GM19467 (cell line): ENCODE measurements around the gene SLC2A10.

Experiments
- ATAC-seq: cut with Tn5 transposase; IDR thresholded peaks from one replicate; pipeline ENCODE4 v1.9.1; 2021; ENCODE audit warnings: mild to moderate bottlenecking, moderate library complexity; ENCODE audit not compliant: unreplicated experiment

The SLC2A10 gene

DNA sequence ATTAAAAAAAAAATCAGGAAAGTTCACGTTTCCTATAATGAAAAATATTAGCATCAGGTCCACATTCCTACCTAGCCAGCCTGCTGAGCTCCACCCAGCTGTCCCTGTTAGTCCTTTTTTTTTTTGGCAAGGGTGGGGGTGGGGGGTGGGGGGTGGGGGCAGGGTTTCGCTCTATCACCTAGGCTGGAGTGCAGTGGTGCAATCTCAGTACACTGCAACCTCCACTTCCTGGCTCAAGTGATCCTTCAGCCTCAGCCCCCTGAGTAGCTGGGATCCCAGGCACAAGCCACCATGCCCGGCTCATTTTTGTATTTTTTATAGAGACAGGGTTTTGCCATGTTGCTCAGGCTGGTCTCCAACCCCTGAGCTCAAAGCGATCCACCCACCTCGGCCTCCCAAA, 7.5 kb upstream of the SLC2A10 start:
- ATAC-seq, result no peak

DNA sequence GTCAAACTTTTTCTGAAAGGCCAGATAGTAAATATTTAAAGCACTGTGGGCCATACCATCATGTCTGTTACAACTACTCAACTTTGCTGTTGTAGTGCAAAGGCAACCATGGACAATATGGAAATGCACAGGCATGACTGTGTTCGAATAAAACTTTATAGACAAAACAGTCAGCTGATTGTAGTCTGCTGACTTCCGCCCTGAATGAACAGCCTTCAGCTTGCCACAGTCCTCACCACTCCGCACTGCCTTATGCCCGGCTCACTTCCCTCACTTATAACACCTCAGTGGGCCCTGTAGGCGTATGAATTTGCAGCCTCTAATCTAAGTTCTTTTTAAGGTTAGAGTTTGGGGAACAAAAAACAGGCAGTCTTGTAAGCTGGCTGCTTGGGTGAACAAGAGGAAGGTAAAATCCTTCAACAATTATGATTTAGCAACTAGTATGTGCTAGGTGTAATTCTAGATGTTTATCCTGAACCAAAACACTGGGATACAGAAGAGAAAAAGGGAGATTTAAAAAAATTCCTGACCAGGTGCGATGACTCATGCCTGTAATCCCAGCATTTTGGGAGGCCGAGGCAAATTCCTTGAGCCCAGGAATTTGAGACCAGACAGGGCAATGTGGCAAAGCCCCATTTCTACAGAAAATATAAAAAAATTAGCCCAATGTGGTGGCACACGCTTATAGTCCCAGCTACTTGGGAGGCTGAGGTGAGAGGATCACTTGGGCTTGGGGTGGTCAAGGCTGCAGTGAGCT, 6.8 kb upstream of the SLC2A10 start:
- ATAC-seq, result no peak

DNA sequence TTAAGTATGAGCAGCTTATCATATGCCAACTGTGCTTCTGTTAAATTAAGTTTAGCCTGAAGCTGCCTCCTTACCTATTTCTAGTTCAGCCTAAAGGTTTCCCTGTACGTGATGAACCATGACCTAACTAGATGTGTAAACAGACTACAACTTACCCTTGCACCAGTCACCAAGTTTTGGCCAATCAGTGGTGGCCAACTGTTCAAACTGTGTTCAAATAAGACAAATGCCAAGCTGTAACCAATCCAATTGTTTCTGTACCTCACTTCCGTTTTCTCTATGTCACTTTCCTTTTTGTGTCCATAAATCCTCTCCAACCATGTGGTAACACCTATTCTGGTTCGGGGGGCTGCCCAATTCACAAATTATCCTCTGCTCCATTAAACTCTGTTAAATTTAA, 6.0 kb upstream of the SLC2A10 start:
- ATAC-seq, result no peak

DNA sequence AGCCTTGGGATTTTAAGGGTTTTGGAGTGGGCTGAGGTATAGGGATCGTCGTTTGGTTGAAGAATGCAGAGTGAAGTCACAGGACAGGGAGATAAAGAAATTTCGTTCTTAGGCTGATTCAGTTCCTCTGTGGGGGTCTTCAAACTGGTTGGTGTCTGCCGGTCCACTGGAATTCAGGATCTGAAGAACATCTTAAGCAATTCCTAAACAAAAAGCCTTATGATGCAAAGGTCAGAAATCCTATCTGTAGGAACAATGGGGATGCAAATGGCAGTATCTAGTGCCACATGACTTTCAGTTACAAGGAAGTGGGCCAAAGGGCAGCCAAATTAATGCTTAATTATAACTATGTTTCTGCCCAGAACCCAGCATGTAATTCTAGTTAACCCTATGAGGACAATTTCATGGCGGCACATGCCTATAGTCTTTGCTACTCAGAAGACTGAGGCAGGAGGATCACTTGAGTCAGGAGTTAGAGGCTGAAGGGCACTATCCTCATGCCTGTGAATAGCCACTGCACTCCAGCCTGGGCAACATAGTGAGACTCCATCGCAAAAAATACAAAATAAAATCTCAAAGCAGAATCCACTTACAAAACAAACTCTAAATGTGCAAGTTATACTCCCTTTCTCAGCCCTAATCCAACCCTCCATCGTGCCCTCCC, 4.6 kb upstream of the SLC2A10 start:
- no peak for ATAC-seq

DNA sequence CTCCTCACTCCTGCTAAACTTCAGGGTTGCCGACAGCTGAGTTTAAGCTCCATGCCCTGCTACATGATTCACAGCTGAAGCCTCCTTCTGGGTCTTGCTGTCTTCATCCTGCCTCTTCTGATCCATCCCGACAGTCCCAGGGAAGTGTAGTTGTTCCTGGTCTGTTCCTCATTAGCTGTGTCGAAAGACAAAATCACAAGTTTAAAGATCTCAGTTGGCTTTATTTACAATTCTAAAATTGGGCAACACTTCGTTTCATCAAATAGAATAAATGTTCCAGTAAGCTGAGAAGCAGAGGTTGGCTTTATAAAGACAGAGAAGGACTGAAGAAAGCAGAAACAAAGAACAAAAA, 4.1 kb upstream of the SLC2A10 start:
- no peak for ATAC-seq

DNA sequence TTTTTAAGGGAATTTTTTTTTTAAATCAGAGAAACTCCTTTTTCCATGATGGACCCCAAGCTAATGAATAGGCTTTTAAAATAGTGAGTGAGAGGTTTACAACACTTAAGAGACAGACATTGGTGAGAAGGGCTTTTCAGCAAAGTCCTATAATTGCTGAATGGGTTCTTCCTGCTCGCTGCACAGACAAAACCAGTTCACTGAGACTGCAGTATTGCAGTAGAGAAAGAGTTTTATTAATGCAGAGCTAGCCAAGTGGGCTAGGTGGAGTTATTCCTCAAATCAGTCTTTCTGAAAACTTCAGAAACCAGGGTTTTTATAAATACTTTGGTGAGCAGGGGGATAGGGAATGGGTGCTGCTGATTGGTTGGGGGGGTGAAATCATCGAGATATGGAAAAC, 3.2 kb upstream of the SLC2A10 start:
- no peak for ATAC-seq

DNA sequence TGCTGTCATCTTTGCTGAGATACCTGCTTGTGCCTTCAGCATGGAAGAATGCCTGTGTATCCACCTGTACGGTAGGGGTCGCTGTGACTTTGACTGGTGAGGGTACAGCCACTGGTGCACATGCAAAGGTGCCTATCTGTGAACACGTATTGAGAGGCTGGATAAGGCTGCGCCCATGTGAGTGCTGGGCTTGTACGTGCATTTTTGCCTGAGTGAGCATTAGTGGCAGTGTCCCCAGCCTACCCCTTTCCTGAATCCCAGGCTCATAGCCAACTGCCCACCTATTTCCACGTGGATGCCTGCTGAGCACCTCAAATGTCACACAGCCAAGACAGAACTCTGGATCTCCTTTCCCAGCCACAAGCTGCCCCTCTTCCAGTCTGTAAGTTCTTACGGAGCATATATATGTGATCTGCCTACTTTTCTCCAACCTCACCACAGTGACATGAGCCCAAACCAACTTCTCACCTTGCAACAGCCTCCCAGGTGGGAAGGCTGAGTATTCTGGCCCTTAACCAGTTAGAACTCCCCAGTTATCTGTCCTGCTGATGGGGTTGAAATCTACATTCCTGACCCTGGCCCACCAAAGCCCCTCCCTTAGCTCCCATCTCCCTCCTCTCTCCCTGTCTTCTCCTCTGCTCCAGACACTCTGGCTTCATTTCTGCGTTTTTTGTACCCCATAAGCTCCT, 1.1 kb upstream of the SLC2A10 start:
- no peak for ATAC-seq

DNA sequence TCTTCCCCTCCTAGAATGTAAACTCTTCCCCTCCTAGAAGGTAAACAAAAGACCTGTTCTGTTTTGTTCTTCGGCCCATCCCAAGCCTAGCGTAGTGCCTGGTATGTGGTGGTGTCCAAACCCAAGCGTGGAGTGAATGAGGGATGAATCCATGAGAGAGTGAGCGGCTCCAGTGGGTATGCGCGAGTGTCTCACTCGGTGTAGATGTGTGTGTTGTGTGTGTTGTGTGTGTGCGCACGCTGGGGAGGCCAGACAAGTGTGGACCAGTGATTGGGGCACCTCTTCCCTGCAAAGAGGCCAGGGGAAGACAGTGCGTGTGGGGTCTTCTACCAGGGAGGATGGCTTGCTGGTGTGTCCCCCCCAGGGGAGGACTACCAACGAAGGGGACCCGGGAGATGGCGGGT, 392 bp upstream of the SLC2A10 start:
- no peak for ATAC-seq

DNA sequence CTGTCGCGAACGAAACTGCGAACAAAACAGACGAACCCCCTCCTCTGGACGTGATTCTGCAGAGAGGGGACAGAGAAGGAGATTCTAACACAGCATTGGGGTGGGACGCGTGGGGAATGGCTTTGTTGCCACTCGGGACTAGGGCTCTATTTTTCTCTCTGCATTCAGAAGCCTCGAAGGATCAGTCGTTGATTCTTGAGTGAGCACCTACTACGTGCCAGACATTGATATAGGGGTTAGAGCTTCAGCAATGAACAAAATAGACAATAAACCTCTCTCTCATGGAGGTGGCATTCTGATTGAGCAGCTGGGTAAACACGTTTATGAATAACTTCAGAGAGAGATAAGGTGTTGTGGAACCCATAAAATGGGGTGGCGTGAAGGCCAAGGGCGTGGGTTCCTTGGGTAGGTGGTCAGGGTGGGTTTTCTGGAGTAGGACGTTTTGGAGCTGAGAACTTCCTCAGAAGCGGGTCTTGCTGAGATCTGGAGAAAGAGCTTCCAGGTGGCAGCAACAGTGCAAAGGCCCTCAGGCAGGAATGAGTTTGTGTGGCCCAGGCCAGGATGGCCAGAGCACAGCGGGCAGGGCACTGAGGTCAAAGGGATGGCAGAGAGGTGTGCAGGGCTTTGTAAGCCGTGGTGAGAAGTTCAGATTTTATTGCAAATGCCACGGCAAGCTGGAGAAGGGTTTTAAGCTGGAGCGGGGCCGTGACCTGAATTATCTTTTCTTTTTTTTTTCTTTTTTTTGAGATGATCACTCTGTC, 884 bp downstream of the SLC2A10 start:
- no peak for ATAC-seq

DNA sequence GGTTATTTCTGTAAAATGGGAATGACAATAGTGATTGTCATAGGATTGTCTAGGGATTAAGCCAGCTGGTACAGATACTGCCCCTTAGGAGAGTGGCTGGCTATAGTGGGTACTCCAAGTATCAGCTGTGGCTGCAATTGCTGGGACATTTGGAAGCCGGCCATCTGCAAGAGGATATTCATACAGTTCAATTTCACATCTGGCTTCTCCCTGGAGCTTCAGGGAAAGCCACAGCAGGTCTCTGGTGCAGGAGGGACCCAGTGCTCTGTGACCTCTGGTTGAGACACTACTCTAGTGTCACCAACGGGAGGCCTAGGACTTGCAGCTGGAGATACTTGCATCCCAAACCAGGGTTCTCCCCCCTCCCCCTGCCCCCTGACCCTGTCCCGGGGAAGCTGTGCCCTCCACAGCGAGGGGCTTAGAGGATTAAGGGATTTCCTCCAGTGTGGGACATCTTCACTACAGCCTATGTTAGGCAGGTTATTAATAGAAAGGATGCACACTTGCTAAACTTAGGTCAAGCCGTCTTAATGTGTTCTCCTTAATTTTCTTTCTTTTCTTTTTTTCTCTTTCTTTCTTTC, 2.7 kb downstream of the SLC2A10 start:
- ATAC-seq, result no peak

DNA sequence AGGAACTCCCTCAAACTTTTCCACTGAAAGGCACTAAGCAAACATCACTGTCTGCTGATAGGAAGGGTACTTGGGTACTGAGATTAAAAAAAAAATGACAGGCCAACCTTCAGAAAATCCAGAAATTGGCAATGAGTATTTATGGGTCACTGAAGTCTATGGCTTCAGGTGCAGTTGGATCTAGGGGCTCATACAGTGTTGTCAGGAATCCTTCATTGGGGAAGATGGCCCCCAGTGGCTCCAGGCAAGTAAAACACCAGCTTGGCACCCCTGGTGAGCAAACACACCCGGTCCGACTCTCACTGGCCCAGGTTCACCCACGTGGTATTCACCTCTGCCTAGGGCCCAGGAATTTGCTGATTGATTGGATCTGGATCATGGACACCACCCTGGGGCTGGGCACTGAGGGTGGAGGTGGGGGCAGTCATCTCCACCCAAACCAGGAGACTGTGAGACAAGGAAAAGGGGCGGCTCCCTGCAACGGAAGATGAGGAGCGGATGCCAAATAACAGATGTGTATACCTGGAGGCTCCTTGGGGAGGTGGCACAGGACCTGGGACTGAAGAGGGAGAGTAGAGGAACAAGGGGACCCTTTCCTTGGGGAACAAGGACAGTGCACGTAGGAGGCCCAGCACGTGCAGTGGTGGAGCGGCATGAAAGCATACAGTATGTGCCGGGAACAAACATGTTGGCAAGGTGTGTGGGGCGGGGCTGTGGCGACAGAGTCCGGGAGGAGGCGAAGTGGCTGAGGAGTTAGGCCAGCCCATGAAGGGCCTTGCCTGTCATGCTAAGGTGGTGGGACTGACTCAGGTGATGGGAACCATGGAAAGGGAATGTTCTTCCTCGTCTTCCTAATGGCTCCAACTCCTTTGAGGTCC, 4.7 kb downstream of the SLC2A10 start:
- no peak for ATAC-seq

DNA sequence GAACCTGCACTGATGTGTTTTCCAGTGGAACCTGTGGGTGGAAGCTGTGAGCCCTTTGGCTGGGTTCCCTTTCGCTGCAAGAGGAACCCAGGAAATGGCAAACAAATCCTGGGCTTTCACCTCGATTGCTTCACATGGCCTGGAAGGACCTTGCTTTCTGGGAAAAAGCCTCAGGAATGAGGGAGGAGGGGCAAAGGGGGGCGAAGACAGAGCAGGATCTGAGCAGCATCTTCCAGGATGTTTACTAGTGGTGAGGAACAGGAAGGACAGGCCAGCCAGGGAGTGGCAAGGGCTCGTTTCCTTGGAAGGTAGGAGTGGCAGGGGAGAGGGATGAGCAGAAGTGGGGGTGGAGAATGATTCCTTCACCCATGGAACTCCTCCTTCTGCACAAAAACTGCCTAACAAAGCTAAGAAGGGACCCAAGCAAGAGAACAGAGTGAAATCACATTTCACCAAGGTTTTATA, 5.9 kb downstream of the SLC2A10 start:
- ATAC-seq, result no peak

DNA sequence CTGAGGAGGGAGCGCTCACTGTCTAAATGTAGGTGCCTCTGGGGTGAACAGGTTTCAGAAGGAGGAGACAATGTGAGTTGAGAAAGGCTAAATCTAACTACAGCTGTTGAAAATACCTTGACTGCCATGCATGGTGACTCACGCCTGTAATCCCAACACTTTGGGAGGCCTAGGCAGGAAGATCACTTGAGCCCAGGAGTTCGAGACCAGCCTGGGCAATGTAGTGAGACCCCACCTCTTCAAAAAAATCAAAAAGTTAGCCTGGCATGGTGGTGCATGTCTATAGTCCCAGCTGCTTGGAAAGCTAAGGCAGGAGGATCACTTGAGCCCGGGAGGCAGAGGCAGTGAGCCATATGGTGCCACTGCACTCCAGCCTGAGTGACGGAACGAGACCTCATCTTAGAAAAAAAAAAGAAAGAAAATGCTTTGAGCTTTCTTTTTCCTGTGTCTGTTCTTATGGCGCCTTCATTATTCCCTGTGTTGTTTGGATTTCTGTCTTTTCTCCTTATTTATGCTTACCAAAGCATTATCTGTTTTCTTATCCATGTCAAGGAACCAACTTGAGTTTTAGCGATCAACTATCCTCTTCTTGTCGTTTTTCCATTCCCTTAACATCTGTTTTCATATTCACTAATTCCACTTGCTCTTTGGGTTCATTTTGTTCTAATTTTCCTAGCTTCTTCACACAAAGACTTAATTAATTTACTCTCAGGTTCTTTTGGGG, 8.5 kb downstream of the SLC2A10 start:
- ATAC-seq, result no peak

DNA sequence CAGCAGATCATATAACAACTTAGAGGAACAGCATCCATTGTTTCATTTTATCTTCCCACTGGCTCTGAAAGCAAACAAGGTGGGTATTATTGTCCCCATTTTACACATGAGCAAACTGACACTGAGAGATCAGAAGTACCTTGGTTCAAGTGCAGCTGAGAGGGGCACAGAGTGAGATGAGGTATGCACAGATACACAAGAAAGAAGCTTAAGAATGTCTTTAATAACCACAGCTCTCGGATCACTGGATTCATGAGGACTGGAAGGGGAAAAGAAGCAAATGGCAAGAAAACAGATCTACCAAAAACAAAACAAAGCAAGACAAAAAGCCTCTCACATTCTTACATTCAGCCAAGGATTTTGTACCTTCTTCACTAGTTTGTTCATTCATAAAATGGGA, 10.6 kb downstream of the SLC2A10 start:
- no peak for ATAC-seq

DNA sequence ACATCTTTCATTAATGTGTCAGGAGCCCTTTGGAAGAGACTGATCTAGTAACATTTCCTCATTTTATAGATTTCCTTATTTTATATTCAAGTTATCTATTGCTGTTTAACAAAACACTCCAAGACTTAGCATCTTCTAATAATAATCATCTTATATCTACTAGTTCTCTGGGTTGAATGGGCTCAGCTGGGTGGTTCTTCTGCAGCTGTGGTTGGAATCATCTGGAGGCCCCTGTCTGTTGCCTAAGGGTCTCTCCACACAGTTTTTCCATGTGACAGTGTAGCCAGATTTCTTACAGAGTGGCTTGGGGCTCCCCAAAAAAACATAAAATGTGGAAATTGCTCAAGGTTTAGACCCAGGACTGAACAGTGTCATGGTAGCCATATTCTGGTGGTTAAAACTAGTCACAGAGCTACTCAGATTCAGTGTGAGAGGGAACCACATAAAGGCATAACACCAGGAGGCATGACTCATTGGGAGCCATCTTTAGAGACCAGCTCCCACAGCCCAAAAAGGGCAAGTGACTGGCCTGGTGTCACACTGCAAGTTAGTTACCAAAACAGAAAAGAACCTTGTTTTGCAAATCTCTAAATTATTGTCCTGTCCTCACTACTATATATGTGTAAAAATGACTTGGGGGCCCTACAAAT, 11.5 kb downstream of the SLC2A10 start:
- ATAC-seq, result no peak

DNA sequence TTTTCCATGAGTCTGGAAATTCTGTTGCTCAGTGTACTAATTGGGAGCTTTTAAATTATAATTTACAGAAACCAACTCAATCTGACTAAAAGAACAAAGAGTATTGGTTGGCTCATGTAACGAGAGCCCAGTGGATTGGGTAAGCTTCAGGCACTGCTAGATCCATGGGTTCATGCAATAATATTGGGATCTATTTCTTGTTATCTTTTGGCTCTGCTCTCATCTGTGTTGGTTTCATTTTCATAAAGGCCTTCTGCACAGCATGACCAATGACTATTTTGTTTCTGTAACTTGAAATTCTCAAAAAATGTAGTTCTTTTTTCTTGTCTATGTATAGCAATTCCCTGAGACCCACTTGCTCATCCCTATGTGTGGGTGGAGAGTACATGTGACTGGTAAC, 12.0 kb downstream of the SLC2A10 start:
- ATAC-seq, result no peak

DNA sequence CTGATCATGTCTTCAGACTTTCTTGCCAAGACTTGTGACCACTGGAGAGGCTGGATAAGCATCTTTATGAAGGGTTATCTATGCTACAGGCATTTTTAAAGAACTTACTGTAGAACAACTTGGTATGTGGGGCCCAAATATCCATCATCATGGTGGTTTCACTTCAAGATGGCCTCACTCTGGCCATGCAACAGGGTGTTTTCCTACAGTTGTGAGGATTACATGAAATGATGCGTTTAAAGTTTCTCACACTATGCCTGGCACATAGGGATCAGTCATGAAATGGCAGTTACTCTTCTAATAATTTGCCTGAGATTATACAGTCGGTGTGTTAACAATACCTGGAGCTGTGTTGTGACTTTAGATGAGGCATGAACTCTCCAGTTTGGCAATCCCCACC, 13.0 kb downstream of the SLC2A10 start:
- no peak for ATAC-seq

DNA sequence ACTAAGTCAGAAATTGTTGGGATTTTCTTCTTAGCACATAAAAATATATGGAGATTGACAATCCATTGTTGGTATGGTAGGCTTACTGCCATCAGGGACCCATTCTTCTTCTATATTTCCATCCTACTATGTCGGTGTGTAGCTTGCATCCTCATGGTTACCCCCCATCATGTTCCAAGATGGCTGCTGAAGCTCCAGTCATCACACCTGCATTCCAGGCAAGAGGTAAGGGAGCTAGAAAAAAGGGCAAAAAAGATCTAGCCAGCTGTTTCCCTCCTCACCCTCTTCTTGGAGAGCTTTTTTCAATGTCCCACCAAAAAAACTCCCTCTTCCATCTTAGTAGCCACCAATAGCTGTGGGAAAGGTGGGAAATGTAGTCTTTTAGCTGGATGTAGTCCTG, 13.6 kb downstream of the SLC2A10 start:
- no peak for ATAC-seq
